SK-MEL-5 (cell line): ENCODE measurements around the gene AK8. TPM values are rescaled to one million over a fixed set of nuclear protein-coding genes. Genes with fewer than 3 reads are reported as not detected.

ENCODE experiments used
- DNase-seq: peaks from one replicate; pipeline ENCODE4 v3.0.0-alpha.2; 2016; ENCODE audit warnings: low read depth, low spot score
- in situ Hi-C: cut with HindIII; loops from 2 replicates; pipeline ENCODE4 v1.10.0; 2016; ENCODE audit warnings: low sequenced_read_pairs, high pct_unique_total_duplicates, low pct_unique_long_range_greater_than_20kb
- total RNA-seq: library from RNA; depleted of rRNA; stranded (reverse); fragments of >200 nt; shearing (Covaris generic); gene quantifications from 2 replicates; pipeline ENCODE4 v1.2.3, GENCODE V29; 2014

Gene AK8
- total RNA-seq, 1 experiment from 2014 or later = 0.21 TPM

GRCh38 chr9:132750668-132751067 is 127.4 kb downstream of the AK8 start:
- no peak for DNase-seq
- in situ Hi-C loops = no loop called here

- in situ Hi-C loops = no loop called here
- no peak for DNase-seq
Observed at GRCh38 chr9:132749306-132749705, 128.8 kb downstream of the AK8 start.

GRCh38 chr9:132748450-132748849 is 129.6 kb downstream of the AK8 start:
- no peak for DNase-seq
- in situ Hi-C loops = no loop called here

- no peak for DNase-seq
- in situ Hi-C loops = no loop called here
Observed at GRCh38 chr9:132745756-132746709, 132.1 kb downstream of the AK8 start.

- DNase-seq = no peak
Observed at GRCh38 chr9:132744881-132745755, 133.0 kb downstream of the AK8 start.

GRCh38 chr9:132743931-132744479 is 134.1 kb downstream of the AK8 start:
- in situ Hi-C loops = no loop called here

More at GRCh38 chr9:132744881-132745755, 133.0 kb downstream of the AK8 start:
- in situ Hi-C loops = no loop called here

GRCh38 chr9:132742821-132743311 is 135.2 kb downstream of the AK8 start:
- in situ Hi-C loops = no loop called here
- no peak for DNase-seq

More at GRCh38 chr9:132743931-132744479, 134.1 kb downstream of the AK8 start:
- DNase-seq = no peak

- in situ Hi-C loops = no loop called here
- no peak for DNase-seq
Observed at GRCh38 chr9:132740526-132741309, 137.4 kb downstream of the AK8 start.

- no peak for DNase-seq
- in situ Hi-C loops = no loop called here
Observed at GRCh38 chr9:132739710-132740310, 138.3 kb downstream of the AK8 start.

GRCh38 chr9:132733260-132733815 is 144.7 kb downstream of the AK8 start:
- DNase-seq = no peak
- in situ Hi-C loops = no loop called here

GRCh38 chr9:132732326-132733259 is 145.5 kb downstream of the AK8 start:
- in situ Hi-C loops = no loop called here
- no peak for DNase-seq

GRCh38 chr9:132731230-132731629 is 146.9 kb downstream of the AK8 start:
- in situ Hi-C loops = no loop called here
- no peak for DNase-seq

- no peak for DNase-seq
- in situ Hi-C loops = no loop called here
Observed at GRCh38 chr9:132730054-132731033, 147.7 kb downstream of the AK8 start.

- DNase-seq = no peak
- in situ Hi-C loops = no loop called here
Observed at GRCh38 chr9:132729235-132729890, 148.7 kb downstream of the AK8 start.
